ENCODE data around the gene ST8SIA6.

- TF ChIP-seq CTCF (IDR thresholded peaks at IDR 0.05; ENCODE audit: low read length) (no peak), EZH2phosphoT487 (IDR thresholded peaks at IDR 0.05; ENCODE audit: low read length) (no peak)
Measured at GRCh38 chr10:17452060-17452841, 2.1 kb downstream of the ST8SIA6 start.

Measured in MM.1S (cell line).